ENCODE measurements around the gene TOLLIP. TPM values are rescaled to one million over a fixed set of nuclear protein-coding genes. Genes with fewer than 3 reads are reported as not detected.

TOLLIP gene
- total RNA-seq, 1 experiment from 2014 or later: 78.3 TPM

DNA sequence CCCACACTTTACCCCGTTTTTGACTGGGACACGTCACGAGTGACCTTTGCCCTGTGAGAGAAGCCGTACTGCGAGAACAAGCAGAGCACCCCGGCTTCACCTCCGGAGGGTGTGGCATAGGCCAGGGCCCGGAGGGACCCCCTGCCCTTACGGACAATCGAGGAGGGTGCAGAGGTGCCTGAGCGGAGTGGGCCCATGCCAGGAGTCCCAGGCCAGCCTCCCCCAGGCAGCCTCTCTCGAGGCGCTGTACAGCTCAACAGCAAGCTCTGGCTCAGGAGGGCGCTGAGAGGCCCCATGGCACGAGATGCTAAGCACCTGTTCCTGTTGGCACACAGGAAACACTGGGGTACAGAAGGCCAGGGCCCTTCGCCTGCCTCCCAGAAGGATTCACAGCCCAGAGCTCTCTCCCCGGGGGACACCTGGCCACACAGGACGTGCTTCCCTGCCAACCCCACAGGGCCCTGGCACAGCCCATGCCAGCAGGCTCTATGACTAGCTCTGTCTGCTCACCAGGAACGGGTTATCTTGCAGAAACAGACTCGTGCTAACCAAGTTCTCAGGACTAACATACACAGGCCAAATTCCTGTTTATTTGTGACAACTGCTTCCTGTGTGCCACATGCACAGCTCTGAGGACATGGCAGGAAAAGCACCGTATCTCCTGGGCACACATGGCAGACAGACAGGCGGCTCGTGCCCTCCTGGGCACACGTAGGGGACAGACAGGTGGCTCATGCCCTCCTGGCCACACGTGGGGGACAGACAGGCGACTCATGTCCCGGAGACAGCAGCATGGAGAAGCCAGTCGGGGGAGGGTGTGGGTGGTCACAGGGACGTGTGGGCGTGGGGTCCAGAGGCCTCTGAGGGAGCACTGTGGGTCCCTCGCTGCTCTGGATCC is 11.6 kb downstream of the TOLLIP start:
- no peaks in the 10 kb centered on the region for H3K9me3 ChIP-seq
- TF ChIP-seq, protein P1, sequence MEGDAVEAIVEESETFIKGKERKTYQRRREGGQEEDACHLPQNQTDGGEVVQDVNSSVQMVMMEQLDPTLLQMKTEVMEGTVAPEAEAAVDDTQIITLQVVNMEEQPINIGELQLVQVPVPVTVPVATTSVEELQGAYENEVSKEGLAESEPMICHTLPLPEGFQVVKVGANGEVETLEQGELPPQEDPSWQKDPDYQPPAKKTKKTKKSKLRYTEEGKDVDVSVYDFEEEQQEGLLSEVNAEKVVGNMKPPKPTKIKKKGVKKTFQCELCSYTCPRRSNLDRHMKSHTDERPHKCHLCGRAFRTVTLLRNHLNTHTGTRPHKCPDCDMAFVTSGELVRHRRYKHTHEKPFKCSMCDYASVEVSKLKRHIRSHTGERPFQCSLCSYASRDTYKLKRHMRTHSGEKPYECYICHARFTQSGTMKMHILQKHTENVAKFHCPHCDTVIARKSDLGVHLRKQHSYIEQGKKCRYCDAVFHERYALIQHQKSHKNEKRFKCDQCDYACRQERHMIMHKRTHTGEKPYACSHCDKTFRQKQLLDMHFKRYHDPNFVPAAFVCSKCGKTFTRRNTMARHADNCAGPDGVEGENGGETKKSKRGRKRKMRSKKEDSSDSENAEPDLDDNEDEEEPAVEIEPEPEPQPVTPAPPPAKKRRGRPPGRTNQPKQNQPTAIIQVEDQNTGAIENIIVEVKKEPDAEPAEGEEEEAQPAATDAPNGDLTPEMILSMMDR (IDR thresholded peaks at IDR 0.05; ENCODE audit: insufficient read depth in 1 of 2, low read depth in 1 of 2, low read length in 1 of 2, severe bottlenecking in 1 of 2, unreplicated experiment in 1 of 2): no peak
- peaks cover 25% of the 10 kb centered on the region for H3K36me3 Mint-ChIP-seq (ENCODE audit: insufficient read depth, unreplicated experiment)
- H3K4me3 Mint-ChIP-seq (ENCODE audit: unreplicated experiment): no peak overlapping the region
- POLR2A ChIA-PET: no interaction called here
- no peak overlapping the region for H3K27ac Mint-ChIP-seq (ENCODE audit: unreplicated experiment)
- no TSS peak for BruUV-seq (replicated peaks)
- no peaks in the 10 kb centered on the region for H3K27me3 Mint-ChIP-seq (ENCODE audit: insufficient read depth, unreplicated experiment)
- H3K4me1 ChIP-seq: peaks cover 21% of the 10 kb centered on the region
- H3K36me3 ChIP-seq (ENCODE audit: control insufficient read depth, insufficient read depth, low read length): 0 out of 2 replicates have a peak, but pooled peaks cover 1% of the 10 kb centered on the region
- CTCF ChIA-PET: no interaction called here
- DNase-seq: no peak
- no peaks in the 10 kb centered on the region for H3K27me3 ChIP-seq (replicated peaks; ENCODE audit: control insufficient read depth, insufficient read depth, low read length)
- peaks cover 6% of the 10 kb centered on the region for H3K4me1 Mint-ChIP-seq (ENCODE audit: low read depth, unreplicated experiment)
- H3K4me3 ChIP-seq (ENCODE audit: low read depth, low read length): no peak overlapping the region
- H3K9me3 Mint-ChIP-seq (ENCODE audit: unreplicated experiment): no peaks in the 10 kb centered on the region
- intact Hi-C loops (cut with micrococcal nuclease; ENCODE audit: unreplicated experiment): no loop called here

DNA sequence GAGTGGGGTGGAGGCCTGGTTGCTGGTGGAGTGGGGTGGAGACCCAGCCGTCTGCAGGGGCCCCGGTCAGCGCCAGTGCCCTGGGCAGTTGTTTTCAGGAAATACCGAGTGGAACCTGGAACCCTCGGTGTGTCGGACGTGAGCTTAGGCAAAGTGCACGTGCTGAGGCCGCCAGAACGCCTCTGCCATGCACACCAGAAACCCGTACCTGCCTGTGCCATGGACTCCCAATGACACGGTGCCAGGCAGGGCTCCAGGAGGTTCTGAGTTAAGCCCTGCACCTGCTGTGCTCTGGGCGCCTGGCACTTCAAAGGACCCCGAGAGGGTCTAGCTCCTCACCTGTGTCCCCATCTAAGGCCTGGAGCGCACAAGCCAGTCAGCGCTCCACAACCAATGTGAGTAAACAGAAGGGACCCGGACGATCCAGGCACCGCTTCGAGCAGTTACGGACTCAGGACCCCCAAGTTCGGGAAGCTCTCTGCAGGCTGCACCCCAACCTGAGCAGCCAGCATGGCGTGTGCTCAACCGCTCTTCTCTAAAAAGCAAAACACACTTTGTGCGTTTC is 12.3 kb downstream of the TOLLIP start:
- no peak for DNase-seq
- TF ChIP-seq, protein P1 (IDR thresholded peaks at IDR 0.05; ENCODE audit: insufficient read depth in 1 of 2, low read depth in 1 of 2, low read length in 1 of 2, severe bottlenecking in 1 of 2, unreplicated experiment in 1 of 2): no peak
- Mint-ChIP-seq H3K27me3 (ENCODE audit: insufficient read depth, unreplicated experiment) (no peaks in the 10 kb centered on the region), H3K27ac (ENCODE audit: unreplicated experiment) (no peak overlapping the region), H3K4me3 (ENCODE audit: unreplicated experiment) (no peak overlapping the region), H3K4me1 (ENCODE audit: low read depth, unreplicated experiment) (peaks cover 6% of the 10 kb centered on the region), H3K9me3 (ENCODE audit: unreplicated experiment) (no peaks in the 10 kb centered on the region), H3K36me3 (ENCODE audit: insufficient read depth, unreplicated experiment) (peaks cover 33% of the 10 kb centered on the region)
- CTCF ChIA-PET: no interaction called here
- intact Hi-C loops (cut with micrococcal nuclease; ENCODE audit: unreplicated experiment): no loop called here
- Histone ChIP-seq H3K36me3 (ENCODE audit: control insufficient read depth, insufficient read depth, low read length) (0 out of 2 replicates have a peak, but pooled peaks cover 1% of the 10 kb centered on the region), H3K4me1 (peaks cover 21% of the 10 kb centered on the region), H3K27me3 (replicated peaks; ENCODE audit: control insufficient read depth, insufficient read depth, low read length) (no peaks in the 10 kb centered on the region), H3K9me3 (no peaks in the 10 kb centered on the region), H3K4me3 (ENCODE audit: low read depth, low read length) (no peak overlapping the region)
- POLR2A ChIA-PET: no interaction called here
- BruUV-seq (replicated peaks): no TSS peak

DNA sequence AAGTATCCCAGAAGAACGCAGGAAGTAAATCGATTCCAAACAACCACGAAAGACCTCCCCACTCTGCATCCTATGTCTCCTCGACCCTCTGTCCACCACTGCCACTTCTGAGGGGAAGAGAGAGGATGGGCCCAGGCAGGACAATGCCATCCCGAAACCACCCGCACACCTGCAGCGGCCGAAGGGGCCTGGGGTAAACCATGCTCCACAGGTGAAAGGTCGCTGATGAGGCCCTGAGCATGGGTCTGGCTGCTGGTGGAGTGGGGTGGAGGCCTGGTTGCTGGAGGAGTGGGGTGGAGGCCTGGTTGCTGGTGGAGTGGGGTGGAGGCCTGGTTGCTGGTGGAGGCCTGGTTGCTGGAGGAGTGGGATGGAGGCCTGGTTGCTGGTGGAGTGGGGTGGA is 13.1 kb downstream of the TOLLIP start:
- H3K9me3 ChIP-seq: no peaks in the 10 kb centered on the region
- H3K36me3 ChIP-seq (ENCODE audit: control insufficient read depth, insufficient read depth, low read length): peaks cover 1% of the 10 kb centered on the region; the same call in 1 of the 2 replicates
- no peak overlapping the region for H3K4me3 ChIP-seq (ENCODE audit: low read depth, low read length)
- H3K4me3 Mint-ChIP-seq (ENCODE audit: unreplicated experiment): no peak overlapping the region
- H3K27ac Mint-ChIP-seq (ENCODE audit: unreplicated experiment): no peak overlapping the region
- BruUV-seq (replicated peaks): no TSS peak
- peaks cover 21% of the 10 kb centered on the region for H3K4me1 ChIP-seq
- DNase-seq: peak in 1 of 2 experiments; percentile 18
- ChIA-PET POLR2A (no interaction called here), CTCF (no interaction called here)
- H3K9me3 Mint-ChIP-seq (ENCODE audit: unreplicated experiment): no peaks in the 10 kb centered on the region
- H3K27me3 Mint-ChIP-seq (ENCODE audit: insufficient read depth, unreplicated experiment): no peaks in the 10 kb centered on the region
- intact Hi-C loops (cut with micrococcal nuclease; ENCODE audit: unreplicated experiment): no loop called here
- TF ChIP-seq, protein P1 (IDR thresholded peaks at IDR 0.05; ENCODE audit: insufficient read depth in 1 of 2, low read depth in 1 of 2, low read length in 1 of 2, severe bottlenecking in 1 of 2, unreplicated experiment in 1 of 2): no peak
- peaks cover 6% of the 10 kb centered on the region for H3K4me1 Mint-ChIP-seq (ENCODE audit: low read depth, unreplicated experiment)
- peaks cover 37% of the 10 kb centered on the region for H3K36me3 Mint-ChIP-seq (ENCODE audit: insufficient read depth, unreplicated experiment)
- H3K27me3 ChIP-seq (replicated peaks; ENCODE audit: control insufficient read depth, insufficient read depth, low read length): no peaks in the 10 kb centered on the region

All from Caco-2 (cell line).